Loucy (cell line): ENCODE data around the gene PTPN21.

Experiments used
- H2AFZ ChIP-seq: fragments of 200-600 bp; sonication (generic); 2 replicates; pipeline ENCODE4 v1.6.0; 2016; ENCODE audit warnings: antibody characterized with exemption, mild to moderate bottlenecking, low read length, moderate library complexity
- H3F3A ChIP-seq: fragments of 200-600 bp; 2 replicates; pipeline ENCODE4 v1.6.0; 2016; ENCODE audit warnings: antibody characterized with exemption, low read depth, mild to moderate bottlenecking
- H3K27me3 ChIP-seq: fragments of 200-600 bp; sonication (generic); 2 replicates; pipeline ENCODE4 v1.6.1; 2014; ENCODE audit warnings: low read length, mild to moderate bottlenecking; ENCODE audit not compliant: insufficient read depth, poor library complexity, severe bottlenecking
- H3K36me3 ChIP-seq: fragments of 200-600 bp; sonication (generic); 2 replicates; pipeline ENCODE4 v1.6.1; 2016; ENCODE audit warnings: low read length; ENCODE audit not compliant: insufficient read depth
- H3K4me1 ChIP-seq: fragments of 200-600 bp; sonication (generic); 2 replicates; pipeline ENCODE4 v1.5.1; 2014; ENCODE audit warnings: low read length, mild to moderate bottlenecking; ENCODE audit not compliant: insufficient read depth, poor library complexity, severe bottlenecking
- H3K4me2 ChIP-seq: fragments of 200-600 bp; sonication (generic); 2 replicates; pipeline ENCODE4 v1.6.0; 2014; ENCODE audit warnings: antibody characterized with exemption, low read length, low read depth, mild to moderate bottlenecking; ENCODE audit not compliant: poor library complexity, severe bottlenecking
- H3K4me3 ChIP-seq: fragments of 200-600 bp; sonication (generic); 2 replicates; pipeline ENCODE4 v1.5.1; 2014; ENCODE audit warnings: low read length, mild to moderate bottlenecking, mixed read lengths; ENCODE audit not compliant: poor library complexity, severe bottlenecking
- H3K79me2 ChIP-seq: fragments of 200-600 bp; sonication (generic); 2 replicates; pipeline ENCODE4 v1.6.1; 2014; ENCODE audit warnings: low read length; ENCODE audit not compliant: insufficient read depth
- H3K9ac ChIP-seq: fragments of 200-600 bp; sonication (generic); 2 replicates; pipeline ENCODE4 v1.6.0; 2014; ENCODE audit warnings: mild to moderate bottlenecking, low read depth, low read length, moderate library complexity; ENCODE audit not compliant: poor library complexity, severe bottlenecking
- H3K9me2 ChIP-seq: fragments of 200-600 bp; sonication (generic); replicated peaks from 2 replicates; pipeline ENCODE4 v1.6.1; 2016; ENCODE audit warnings: low read depth, low read length, mixed read lengths
- H3K9me3 ChIP-seq: fragments of 200-600 bp; sonication (generic); 2 replicates; pipeline ENCODE4 v1.6.1; 2014; ENCODE audit warnings: mild to moderate bottlenecking, antibody characterized with exemption, low read length, low read depth; ENCODE audit not compliant: insufficient read depth
- H4K20me1 ChIP-seq: fragments of 200-600 bp; sonication (generic); 2 replicates; pipeline ENCODE4 v1.6.0; 2014; ENCODE audit warnings: antibody characterized with exemption, low read length, mild to moderate bottlenecking; ENCODE audit not compliant: insufficient read depth, poor library complexity, severe bottlenecking
- EZH2phosphoT487 ChIP-seq: fragments of 200-600 bp; IDR thresholded peaks from 2 replicates; pipeline ENCODE4 v1.6.1; 2018; ENCODE audit warnings: antibody characterized with exemption, mild to moderate bottlenecking, moderate library complexity, borderline replicate concordance
- TF ChIP-seq, protein P1 (sequence below): fragments of 200-600 bp; sonication (generic); conservative IDR thresholded peaks from 2 replicates; pipeline ENCODE4 v1.5.1; 2014; ENCODE audit warnings: mild to moderate bottlenecking, antibody characterized with exemption, low read length

The PTPN21 gene

DNA sequence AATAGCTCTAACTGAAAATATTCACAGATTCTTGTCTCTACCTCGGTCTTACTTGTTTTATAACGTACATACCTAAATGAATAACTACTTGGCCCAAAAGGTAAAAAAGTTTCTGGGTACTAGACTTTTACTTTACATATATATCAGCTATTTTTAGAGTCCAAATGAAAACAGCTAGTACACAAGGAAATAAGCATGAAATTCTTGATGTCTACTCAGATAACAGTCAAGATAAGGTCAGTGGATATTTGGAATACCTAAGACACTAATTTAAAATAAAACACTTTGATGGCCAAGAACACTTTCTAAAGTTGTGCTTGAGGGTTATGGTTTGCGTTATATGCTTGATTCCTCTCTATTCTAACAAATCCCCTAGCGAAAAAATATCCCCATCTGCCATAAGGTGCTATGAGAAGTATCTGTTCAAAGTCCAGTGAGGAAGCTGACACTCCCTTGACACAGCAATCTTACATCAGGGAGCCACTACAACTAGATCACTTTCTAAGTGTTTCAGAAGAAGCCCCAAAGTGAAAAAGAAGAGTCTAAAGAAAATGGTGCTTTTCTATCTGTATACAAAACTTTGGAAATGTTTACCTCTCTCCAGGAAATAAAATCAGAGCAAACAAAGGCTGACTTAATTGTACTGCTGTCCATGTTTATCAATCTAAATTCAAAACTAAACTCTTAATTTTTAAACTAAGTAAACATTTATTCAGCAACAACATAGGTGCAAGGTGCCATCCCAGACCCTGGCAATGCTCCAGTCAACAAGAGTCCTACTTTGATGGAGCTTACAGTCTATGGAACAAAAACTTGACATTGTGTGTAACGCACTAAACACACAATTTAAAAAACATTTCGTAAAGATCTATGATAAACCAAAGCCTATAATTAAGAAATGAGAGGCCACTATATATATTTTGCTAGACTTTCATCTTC lies 11.7 kb downstream of the PTPN21 start:
- no peak for TF ChIP-seq EZH2phosphoT487
- TF ChIP-seq, protein P1, sequence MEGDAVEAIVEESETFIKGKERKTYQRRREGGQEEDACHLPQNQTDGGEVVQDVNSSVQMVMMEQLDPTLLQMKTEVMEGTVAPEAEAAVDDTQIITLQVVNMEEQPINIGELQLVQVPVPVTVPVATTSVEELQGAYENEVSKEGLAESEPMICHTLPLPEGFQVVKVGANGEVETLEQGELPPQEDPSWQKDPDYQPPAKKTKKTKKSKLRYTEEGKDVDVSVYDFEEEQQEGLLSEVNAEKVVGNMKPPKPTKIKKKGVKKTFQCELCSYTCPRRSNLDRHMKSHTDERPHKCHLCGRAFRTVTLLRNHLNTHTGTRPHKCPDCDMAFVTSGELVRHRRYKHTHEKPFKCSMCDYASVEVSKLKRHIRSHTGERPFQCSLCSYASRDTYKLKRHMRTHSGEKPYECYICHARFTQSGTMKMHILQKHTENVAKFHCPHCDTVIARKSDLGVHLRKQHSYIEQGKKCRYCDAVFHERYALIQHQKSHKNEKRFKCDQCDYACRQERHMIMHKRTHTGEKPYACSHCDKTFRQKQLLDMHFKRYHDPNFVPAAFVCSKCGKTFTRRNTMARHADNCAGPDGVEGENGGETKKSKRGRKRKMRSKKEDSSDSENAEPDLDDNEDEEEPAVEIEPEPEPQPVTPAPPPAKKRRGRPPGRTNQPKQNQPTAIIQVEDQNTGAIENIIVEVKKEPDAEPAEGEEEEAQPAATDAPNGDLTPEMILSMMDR = no peak
- Histone ChIP-seq H3K4me1 (no peaks in the 10 kb centered on the region), H2AFZ (no peak overlapping the region), H3K4me3 (no peak overlapping the region), H3K36me3 (no peaks in the 10 kb centered on the region), H3K27me3 (no peaks in the 10 kb centered on the region), H3K4me2 (no peak overlapping the region), H3K9ac (no peak overlapping the region), H4K20me1 (no peaks in the 10 kb centered on the region), H3K79me2 (no peaks in the 10 kb centered on the region), H3K9me3 (no peaks in the 10 kb centered on the region), H3K9me2 (no peaks in the 10 kb centered on the region), H3F3A (no peaks in the 10 kb centered on the region)

DNA sequence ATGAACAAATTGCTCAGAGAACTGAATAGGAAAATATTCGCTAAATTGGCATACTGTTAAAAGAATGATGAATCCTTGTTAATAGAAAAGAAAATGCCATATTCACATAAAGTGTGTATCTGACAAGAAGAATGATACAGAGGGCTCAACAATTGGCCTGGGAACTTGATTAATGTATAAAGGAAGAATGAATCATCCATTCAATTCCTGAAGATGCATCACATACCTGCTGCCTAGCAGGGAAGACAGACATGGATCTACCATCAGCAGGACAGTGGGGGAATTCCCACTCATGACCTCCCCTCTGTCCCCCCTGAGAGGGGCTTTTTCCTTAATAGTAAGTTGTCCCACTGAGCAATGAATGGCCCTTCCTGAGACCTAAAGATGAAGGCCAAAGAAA lies 13.5 kb downstream of the PTPN21 start:
- Histone ChIP-seq H3K36me3 (no peaks in the 10 kb centered on the region), H3K27me3 (no peaks in the 10 kb centered on the region)

DNA sequence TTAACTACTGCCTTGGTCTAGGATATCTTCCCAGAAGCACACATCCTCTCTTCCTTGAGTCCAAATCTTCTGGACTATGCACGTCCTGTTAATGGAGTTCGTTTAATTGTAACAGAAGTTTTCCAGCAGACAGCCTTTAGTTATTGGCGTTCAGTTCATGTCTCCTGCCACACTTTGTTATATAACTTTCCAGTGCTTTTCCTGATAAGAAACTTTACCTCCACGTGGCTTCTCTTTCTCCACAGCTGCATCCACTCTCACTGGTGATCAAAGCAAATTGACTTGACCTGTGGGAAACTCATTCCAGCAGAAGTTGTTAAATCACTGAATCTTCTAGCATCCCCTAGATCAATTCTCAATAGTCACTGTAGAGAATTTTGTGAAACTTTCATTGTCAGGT lies 19.0 kb downstream of the PTPN21 start:
- Histone ChIP-seq H3K9ac (no peak overlapping the region), H3K4me3 (no peak overlapping the region), H3K79me2 (no peaks in the 10 kb centered on the region), H3K9me3 (no peaks in the 10 kb centered on the region), H3K36me3 (no peaks in the 10 kb centered on the region), H2AFZ (no peak overlapping the region), H3K4me2 (no peak overlapping the region), H3K4me1 (no peaks in the 10 kb centered on the region), H3K9me2 (no peaks in the 10 kb centered on the region), H3K27me3 (no peaks in the 10 kb centered on the region), H3F3A (no peaks in the 10 kb centered on the region), H4K20me1 (no peaks in the 10 kb centered on the region)
- no peak for TF ChIP-seq EZH2phosphoT487
- TF ChIP-seq, protein P1 = no peak

More for the DNA sequence above, 13.5 kb downstream of the PTPN21 start:
- H3K4me1 ChIP-seq = no peaks in the 10 kb centered on the region
- no peaks in the 10 kb centered on the region for H3K9me2 ChIP-seq
- H3K4me3 ChIP-seq = no peak overlapping the region
- no peaks in the 10 kb centered on the region for H3F3A ChIP-seq
- TF ChIP-seq, protein P1 = no peak
- no peak for TF ChIP-seq EZH2phosphoT487
- H4K20me1 ChIP-seq = no peaks in the 10 kb centered on the region
- no peaks in the 10 kb centered on the region for H3K79me2 ChIP-seq
- no peak overlapping the region for H2AFZ ChIP-seq
- no peaks in the 10 kb centered on the region for H3K9me3 ChIP-seq
- no peak overlapping the region for H3K9ac ChIP-seq
- H3K4me2 ChIP-seq = no peak overlapping the region
